ENCODE data around the gene FZD2.

FZD2 gene

DNA sequence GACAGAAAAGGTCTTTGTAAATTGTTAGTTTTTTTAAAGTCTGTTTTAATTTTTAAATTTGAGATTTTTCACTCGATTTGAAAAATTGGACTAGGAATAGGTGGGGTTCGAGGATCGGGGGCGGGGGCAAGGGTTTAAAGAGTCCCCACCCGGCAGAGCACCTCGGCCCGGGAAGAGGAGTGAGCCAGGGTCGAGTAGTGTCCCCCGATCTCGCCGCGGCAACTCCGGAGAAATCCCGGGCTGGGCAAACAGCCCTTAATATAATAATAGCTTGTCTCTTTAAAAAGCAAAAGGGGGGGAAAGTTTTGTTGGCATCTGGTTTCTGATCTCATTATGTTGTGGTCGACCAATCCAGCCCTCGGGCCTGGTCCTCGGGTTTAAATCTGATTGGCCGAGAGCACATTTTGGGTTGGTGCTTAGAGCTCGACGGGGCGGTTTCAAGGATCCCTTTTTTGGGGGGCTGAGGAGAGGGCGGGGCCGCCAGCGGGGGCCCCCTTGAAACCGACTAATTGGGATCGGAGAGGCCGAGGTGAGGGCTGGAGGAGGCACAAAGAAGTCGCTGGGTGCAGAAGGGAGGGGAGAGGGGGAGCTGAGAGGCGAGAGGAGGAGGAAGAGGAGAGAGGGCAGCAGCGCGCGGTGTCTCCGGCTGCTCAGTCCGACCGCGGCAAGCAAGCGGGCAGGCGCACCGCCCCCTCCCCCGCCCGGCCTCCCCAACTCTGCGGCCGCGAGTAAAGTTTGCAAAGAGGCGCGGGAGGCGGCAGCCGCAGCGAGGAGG is at the start of gene FZD2:
FZD2 (plus strand) TSS at position 653 of the 775 bp plus-strand sequence. CDS start 205 bp downstream, outside the sequence.
- TF ChIP-seq GATA2 (IDR thresholded peaks at IDR 0.05; ENCODE audit: low read depth, low read length) = peak; percentile 71
- TF ChIP-seq GATA3 (IDR thresholded peaks at IDR 0.05; ENCODE audit: low read depth, low read length) = no peak

DNA sequence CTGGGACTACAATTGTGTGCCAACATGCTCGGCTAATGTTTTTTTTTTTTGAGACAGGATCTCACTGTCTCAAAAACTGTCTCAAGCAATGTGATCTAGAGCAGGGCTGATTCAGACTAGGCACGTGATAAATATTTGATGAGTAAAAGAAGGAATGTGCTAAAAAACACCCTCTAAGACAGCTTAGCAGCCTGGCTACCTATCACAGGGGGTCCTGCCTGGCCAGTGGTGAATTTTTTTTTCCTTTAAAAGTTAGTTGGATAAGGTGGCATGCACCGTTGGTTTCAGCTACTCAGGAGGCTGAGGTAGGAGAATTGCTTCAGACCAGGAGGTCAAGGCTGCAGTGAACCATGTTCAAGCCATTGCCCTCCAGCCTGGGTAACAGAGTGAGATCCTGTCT is 39.3 kb upstream of the FZD2 start:
- TF ChIP-seq GATA2 (IDR thresholded peaks at IDR 0.05; ENCODE audit: low read depth, low read length) (no peak), GATA3 (IDR thresholded peaks at IDR 0.05; ENCODE audit: low read depth, low read length) (no peak)

DNA sequence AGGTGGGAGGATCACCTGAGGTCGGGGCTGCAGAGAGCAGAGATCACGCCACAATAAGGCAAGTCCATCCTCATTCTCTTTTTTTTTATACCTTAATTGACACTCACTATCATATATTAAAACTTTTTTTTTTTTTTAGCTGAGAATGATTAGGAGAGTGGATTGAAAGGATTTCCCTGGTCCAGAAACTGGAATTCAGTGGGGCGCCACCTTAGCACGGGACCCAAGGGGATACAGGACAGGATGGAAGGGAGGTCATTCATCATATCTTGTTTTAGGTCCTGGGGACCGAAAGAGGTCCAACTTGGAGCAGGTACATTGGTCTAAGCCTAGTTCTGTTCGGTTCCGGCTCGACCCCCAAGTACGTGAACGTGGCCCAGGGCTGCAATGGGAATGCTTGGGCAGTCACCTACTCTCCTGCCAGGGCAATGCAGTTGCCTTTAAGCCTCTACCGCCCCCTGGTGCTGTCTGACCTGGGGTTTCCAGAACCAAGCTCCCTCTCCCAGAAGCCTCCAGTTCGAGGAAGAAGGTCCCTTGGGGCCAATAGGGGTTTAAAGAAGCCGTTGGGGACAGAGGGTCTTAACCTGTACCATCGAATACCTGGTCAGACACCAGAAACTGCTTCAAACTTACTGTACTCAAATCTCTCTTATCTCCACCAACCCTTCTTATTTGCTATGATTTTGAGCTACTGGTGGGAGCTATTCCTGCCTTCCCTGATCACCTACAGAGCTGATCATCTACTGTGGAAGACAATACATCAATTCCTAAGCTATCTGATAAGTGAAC is 34.2 kb upstream of the FZD2 start:
- TF ChIP-seq GATA3 (IDR thresholded peaks at IDR 0.05; ENCODE audit: low read depth, low read length) (no peak), GATA2 (IDR thresholded peaks at IDR 0.05; ENCODE audit: low read depth, low read length) (no peak)

DNA sequence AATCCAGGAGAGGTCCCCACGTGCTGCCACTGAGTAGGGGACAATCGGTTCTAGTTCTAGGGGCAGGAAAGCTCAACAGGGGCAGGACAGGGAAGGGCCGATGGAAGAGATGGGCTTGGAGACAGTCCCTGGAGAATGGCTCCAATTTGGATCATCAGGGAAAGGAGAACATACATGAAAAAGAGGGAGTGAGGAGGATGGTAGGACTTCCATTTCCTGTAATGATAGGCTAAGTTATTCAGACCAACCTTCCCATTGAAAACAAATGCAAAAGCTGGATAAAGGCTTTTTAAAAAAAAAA is 33.7 kb upstream of the FZD2 start:
- TF ChIP-seq GATA3 (IDR thresholded peaks at IDR 0.05; ENCODE audit: low read depth, low read length) = no peak
- no peak for TF ChIP-seq GATA2 (IDR thresholded peaks at IDR 0.05; ENCODE audit: low read depth, low read length)

DNA sequence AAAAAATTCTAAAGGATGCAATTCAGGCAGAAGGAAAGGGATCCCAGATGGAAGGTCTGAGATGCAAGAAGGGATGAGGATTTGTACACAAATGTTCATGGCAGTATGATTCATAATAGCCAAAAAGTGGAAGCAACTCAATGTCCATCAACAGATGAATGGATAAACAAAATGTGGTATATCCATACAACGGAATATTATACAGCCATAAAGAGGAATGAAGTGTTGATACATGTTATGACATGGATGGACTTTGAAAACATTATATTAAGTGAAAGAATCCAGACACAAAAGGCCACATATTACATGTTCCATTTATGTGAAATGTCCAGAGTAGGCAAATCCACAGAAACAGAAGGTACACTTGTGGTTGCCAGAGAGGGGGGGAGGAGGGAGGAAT is 30.2 kb upstream of the FZD2 start:
- TF ChIP-seq GATA2 (IDR thresholded peaks at IDR 0.05; ENCODE audit: low read depth, low read length) = no peak
- TF ChIP-seq GATA3 (IDR thresholded peaks at IDR 0.05; ENCODE audit: low read depth, low read length) = no peak

DNA sequence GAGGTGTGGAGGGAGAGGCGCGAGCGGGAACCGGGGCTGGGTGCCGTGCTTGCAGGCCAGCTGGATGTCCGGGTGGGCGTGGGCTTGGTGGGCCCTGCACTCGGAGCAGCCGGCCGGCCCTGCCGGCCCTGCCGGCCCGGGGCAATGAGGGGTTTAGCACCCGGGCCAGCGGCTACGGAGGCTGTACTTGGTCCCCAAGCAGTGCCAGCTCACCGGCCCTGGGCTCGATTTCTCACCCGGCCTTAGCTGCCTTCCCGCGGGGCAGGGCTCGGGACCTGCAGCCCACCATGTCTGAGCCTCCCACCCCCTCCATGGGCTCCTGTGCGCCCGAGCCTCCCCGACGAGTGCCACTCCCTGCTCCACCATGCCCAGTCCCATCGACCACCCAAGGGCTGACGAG is 29.3 kb upstream of the FZD2 start:
- TF ChIP-seq GATA3 (IDR thresholded peaks at IDR 0.05; ENCODE audit: low read depth, low read length) (no peak), GATA2 (IDR thresholded peaks at IDR 0.05; ENCODE audit: low read depth, low read length) (no peak)

DNA sequence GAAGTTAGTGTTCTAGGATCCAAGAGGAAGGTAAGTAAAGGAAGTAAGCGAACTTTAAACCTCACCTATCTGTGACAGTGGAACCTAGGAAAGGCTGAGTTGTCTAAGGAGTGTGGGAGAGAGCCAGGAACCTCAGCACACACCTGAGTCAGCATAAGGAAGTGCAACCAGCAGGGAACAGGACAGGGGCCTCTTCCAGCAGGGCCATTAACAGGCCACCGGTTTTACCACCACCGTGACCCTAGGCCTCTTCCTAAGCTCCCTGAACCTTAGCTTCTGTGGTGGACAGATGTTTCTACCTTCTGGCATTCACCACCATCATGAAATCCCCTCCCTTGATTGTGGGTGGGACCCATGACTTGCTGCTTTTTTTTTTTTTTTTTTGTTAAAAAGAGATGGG is 27.4 kb upstream of the FZD2 start:
- no peak for TF ChIP-seq GATA3 (IDR thresholded peaks at IDR 0.05; ENCODE audit: low read depth, low read length)
- no peak for TF ChIP-seq GATA2 (IDR thresholded peaks at IDR 0.05; ENCODE audit: low read depth, low read length)

DNA sequence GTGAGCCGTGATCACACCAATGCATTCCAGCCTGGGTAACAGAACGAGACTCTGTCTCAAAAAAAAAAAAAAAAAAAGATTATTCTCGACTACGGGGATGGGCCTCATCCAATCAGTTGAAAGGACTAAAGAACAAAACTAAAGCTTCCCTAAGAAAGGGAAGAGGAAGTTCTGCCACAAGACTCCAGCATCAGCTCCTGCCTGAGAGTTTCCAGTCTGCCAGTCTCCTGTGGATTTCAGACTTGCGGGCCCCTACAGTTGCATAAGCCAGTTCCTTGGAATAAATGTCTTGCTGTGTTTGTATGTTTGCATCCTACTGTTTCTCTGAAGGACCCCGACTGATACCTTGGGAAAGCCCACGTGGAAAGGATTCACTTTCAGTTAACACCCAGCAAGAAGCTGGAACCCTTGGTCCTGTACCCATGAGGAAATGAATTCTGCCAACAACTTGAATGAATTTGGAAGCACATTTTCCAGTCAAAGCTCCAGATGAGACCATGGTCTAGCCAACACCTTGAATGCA is 26.3 kb upstream of the FZD2 start:
- no peak for TF ChIP-seq GATA2 (IDR thresholded peaks at IDR 0.05; ENCODE audit: low read depth, low read length)
- TF ChIP-seq GATA3 (IDR thresholded peaks at IDR 0.05; ENCODE audit: low read depth, low read length) = no peak

DNA sequence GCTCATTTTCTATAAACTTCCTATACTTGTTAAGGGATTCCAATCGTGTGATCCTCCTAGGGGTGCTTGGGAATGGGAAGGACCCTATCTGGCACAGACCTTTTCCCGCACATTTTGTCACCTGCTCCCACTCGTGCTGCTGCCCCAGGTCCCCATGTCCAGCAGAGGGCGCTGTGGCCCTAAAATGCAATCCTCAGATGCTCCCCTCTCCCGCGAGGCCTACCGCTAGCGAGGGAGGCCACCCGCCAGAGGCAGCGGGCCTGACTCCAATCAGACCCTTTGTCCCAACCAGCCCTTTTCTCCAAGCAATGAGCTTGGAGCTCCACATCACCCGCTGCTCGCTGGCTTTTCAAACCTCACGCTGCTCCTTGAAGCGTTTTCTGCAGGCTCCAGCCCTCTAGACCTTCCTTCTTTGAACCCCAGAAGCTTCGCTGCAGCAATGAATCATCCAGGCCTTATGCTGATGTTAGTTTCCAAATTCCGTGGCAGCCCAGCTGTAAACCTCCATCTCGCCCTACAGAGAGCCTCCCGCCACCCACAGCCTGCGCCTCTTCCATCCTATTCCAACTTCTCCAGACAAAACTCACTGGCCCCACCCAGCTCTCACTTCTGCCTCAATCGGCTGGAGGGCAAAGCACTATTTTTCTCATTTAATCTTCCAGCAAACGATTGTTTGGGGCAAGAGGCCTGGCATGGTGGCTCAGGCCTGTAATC is 23.6 kb upstream of the FZD2 start:
- TF ChIP-seq GATA2 (IDR thresholded peaks at IDR 0.05; ENCODE audit: low read depth, low read length) (no peak), GATA3 (IDR thresholded peaks at IDR 0.05; ENCODE audit: low read depth, low read length) (no peak)

DNA sequence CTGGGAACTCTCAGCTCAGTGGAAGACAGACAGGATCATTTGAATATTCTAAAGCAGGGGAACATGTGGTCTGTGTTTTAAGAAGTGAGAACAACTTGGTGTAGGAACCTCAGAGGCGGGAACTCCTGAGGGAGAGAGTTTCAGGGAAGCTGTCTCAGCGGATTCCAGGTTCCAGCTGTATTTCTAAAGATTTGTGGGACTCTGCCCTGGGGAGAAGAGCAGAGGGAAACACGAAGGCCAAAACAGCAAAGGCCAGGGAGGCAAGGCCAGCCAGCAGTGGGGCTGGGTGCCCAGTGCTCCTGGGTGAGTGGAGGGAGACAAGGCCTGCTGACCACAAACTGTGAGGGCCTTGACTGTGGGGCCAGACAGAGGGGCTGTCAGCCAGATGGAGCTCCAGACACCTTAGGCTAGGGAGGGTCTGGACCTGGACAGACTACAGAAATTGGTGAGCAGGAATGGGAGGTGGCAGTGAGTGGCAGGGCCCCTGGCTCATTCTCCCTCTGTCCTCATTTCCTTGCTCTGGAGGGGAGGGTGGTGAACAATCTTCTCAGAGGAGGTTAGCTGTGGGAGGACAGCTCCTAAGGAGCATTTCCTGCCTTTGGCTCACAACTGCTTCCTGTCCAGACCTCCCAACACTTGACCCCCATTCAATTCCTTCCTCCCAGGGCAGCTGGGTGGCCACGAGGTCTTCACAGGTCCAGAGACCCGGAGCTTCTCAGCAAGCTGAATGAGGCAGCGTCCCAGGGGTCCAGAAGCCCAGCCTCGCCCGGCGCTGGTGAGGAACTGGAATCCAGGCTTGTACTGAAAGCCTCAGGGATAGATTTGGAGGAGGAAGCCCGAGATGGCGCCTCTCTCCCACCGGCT is 21.0 kb upstream of the FZD2 start:
- no peak for TF ChIP-seq GATA3 (IDR thresholded peaks at IDR 0.05; ENCODE audit: low read depth, low read length)
- no peak for TF ChIP-seq GATA2 (IDR thresholded peaks at IDR 0.05; ENCODE audit: low read depth, low read length)

DNA sequence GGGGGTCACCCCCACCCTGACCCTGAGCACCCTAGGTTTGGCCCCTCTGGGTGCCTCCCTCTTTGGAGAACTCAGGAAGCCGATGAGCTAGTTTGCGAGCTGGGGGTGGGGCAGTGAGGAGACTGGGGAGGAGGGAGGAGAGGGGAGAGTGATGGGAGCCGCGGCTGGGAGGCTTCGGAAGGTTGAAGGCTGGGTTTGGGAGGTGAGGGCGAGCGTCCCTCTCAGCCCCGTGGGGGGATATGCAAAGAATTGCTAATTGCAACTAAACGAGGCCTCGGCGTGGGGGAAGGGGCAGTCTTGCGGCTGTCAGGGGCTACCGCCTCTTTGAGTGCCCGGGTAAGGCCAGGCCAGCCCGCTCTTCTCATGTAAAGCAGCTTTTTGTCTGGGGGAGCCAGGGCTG is 17.6 kb upstream of the FZD2 start:
- TF ChIP-seq GATA2 (IDR thresholded peaks at IDR 0.05; ENCODE audit: low read depth, low read length) = no peak
- no peak for TF ChIP-seq GATA3 (IDR thresholded peaks at IDR 0.05; ENCODE audit: low read depth, low read length)

DNA sequence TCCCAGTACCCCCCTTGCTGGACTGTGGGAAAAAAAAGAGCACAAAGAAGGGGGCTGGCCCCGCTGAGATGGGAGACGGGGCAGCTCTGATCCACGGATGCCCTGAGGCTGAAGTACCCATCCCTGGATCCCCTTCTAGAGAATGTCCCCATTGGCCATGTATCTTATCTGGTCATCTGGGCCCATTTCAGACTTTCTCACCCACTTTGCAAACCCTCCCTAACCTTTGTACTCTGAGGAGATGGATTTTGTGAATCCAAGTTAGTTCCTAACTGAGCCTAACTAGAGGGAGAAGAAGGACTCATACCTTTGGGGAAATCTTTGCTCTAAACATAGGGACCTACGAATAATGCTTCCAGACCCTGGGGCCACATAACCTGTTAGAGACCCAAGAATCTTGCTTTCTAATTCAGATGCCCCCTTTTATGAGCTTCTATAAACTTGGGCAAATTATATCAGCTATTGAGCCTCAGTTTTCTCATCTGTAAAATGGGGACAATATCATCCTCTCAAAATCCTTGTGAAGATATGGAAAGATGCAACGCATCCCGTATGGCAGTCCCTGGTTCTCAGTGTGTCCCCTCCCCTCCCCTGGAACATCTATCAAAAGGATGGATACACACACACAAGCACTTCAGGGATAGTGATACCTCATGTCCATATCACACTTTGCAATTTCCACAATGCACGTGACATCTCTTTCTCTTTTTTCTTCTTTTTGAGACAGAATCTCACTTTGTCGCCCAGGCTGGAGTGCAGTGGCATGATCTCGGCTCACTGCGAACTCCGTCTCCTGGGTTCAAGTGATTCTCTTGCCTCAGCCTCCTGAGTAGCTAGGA is 16.8 kb upstream of the FZD2 start:
- TF ChIP-seq GATA3 (IDR thresholded peaks at IDR 0.05; ENCODE audit: low read depth, low read length) = no peak
- TF ChIP-seq GATA2 (IDR thresholded peaks at IDR 0.05; ENCODE audit: low read depth, low read length) = no peak

Data from SH-SY5Y (cell line).